DMS 273 treated with DMSO at 0.1 percent for 48 hours (cell line): ENCODE results near the gene KANSL1L.

Source experiments
- DNase-seq: peaks from one replicate; lab custom pipeline; 2025; lab: John Stamatoyannopoulos, UW

KANSL1L gene

DNA sequence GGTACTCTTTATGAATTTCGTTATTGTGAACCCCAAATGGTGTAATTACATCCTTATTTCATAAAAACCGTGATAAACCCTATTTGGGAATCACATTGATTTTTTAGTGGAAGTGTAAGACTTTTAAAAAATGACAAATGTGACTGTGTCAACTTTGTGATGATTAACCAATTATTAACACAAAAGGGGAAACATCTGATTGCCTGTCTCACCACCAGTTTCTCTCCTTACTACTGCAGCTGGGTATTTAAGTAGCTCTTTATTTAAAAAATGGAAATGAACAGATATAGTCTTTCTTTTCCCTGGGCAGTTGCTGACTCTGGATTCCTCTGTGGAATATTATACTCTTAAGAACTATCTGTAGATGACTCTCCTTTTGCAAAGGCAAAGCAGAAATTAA is 180.4 kb downstream of the KANSL1L start:
- DNase-seq = no peak

DNA sequence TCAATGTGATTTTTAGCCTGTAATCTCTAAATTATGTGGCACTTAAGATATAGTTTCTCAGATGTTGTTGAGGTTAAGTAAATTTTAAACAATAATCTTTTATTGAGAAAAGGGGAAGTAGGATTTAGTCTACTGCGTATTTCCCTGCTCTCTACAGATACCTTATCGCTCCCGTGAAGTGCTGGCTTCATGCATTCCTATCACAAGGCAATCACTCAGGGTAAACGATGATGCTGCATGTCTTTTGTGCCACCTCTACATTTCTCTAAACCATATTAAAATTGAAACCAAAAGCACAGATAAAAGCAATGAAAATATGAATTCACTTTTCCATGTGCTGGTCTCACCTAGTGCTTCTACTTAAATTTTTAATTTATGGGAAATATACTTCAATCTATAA is 183.2 kb downstream of the KANSL1L start:
- DNase-seq = no peak

DNA sequence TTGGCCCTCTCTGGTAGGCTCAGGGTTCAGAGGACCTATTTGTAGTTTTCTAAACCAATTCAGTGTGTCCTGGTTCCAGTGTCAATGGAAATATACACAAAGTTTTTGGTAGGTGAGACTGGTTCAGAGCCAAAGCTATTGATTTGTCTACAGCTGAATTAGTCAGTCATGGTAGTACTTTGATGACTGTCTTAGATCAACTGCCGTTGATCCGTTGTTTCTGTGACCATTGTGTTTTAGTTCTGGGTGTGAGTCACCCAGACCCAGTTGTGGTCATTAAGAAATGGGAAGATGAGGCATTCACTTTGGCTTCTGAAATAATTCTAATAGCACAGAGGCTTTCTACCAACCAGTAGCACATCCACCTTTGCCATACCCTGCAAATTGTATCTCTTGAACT is 184.8 kb downstream of the KANSL1L start:
- DNase-seq = no peak

DNA sequence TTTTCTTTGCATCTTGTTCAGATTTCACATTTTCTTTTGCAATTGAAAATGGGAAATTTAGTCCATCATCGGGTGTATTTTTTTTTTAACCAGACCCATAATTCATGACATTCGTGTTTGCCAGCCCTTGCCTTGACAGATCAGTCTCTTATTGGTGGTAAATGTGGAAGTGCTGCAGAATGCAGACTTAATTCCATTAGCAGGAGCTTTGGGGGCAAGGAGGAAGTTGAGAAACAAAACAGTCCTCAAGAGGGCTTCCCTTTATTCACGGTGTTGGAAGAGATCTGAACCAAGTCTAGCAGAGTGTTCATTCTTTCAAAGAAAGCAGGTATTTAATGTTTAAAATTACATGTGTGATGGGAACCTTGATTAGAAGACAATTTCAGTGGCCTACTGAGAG is 185.3 kb downstream of the KANSL1L start:
- DNase-seq = no peak

DNA sequence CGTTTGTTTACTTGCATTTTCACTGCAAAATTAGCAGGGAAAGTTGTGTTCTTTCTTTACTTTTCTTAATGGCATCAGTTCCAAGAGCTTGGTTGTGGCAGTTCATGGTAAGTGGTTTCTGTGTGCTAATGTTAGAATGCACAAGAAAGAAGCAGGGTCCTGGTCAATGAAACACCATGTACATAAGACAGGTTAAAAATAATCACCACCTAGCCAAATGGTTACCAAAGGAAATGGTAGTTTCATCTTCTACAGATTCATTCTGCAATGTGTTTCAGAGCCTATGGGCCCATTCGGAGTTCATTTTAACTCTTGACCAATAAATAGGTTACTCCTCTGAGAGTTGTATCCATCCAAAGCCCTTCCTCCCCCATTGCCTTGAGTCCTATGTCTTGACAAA is 186.9 kb downstream of the KANSL1L start:
- DNase-seq = no peak

DNA sequence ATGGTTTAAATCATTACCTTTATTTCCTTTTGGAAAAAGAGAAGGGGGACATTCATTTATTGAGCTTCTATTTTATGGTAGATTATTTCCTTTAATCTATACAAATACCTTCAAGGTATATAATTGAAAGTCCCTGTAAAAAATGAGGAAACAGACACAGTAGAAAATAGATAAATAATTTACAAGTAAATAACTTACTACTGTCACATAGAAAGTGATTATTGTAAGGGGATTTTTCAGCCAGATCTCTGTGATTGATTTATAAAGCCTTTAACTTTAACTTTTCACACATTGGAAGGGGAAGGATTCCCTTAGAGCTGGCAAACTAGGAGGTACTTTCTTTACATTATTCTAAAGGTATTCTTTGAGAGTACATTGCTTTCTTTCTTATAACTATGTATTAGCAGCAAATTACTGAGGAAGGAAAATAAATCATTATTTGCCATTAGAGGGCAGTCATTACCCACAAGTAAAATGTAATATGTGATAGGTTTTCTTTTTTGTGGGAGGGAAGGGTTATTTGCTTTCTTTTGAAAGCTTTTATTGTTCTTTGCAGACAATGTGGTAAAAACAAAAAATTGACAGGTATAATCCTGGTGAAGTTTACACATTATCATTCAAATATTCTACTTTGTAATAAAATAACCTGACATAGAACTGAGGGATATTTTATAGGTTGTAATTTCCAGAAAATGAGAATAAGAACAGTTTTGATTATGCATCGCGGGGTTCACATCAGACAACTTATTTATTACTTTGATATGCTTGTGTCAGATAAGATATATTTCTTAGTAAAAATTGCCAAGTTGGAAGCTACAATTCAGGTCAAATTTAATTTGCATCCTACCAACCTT is 193.6 kb downstream of the KANSL1L start:
- peak; percentile 25 for DNase-seq

DNA sequence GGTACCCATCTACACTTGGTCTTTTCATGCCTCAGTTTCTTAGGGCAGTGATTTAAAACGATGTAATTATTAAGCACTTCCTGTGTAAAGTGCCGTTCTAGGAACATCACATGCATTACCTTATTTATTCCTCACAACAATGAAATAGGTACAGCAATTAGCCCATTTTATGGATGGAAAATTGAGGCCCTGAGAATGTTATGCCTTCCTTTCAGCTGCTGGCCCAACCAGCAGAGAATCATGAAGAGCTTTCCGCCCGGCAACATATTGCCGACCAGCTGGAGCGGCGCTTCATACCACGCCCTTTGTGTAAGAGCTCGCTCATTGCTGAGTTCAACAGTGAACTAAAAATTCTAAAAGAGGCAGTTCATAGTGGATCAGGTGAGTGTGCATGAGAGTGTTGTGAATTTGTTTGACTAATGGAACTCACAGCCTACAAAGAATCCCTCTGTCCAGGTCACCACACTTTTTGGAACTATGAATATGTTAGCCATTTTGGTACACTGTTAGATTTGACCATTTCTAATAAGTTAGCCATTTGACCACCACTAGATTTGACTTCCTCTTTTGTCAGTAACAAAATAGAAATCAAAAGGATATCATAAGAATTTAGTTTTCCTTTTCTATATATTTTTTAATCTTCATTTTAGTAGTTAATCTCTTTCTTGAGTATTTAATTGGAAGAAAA is 194.4 kb downstream of the KANSL1L start:
- DNase-seq = no peak

DNA sequence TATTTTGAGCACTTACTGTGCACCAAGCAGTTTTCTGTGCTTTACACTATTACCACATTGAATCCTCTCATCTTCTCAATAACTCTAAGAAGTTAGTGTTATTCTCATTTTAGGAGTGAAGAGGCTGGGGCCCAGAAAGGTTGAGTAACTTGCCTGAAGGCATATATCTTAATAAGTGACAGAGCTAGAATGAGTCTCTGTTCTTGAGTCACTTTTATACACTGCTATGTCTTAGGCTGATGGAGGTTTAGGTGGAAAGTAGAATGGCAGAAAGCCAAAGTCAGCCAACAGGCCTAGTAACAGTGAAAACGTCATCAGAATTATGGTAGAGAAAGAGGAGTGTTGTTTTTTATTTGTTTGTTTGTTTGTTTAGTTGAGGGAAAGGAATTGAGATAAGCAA is 196.6 kb downstream of the KANSL1L start:
- no peak for DNase-seq

DNA sequence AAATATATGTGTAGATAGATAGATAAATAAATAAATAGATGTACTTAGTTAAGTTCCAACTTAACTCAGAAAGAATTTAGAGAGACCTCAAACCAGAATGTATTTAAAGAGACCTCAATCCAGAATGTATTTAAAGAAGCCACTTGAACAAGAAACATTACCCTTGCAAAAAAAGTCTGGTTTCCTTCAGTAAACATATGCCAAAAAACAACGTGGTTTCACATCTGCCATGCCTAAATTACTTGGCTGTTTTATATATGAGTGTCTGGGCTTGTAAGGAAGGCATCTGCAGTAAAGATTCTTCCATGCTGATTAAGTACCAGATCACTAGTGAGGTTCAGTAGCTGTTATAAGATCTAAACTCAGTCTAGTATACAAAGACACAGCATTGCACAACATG is 197.9 kb downstream of the KANSL1L start:
- no peak for DNase-seq
